OCI-LY1 (cell line): ENCODE measurements around the gene ARHGAP18.

ENCODE experiments used
- CTCF ChIP-seq: fragments of 200-600 bp; sonication (generic), shearing (Covaris generic); IDR thresholded peaks from 2 replicates; pipeline ENCODE4 v1.5.1; 2017; ENCODE audit warnings: mild to moderate bottlenecking, antibody characterized with exemption, low read length, moderate library complexity, mixed read lengths
- EZH2 ChIP-seq: fragments of 200-600 bp; sonication (generic), shearing (Covaris generic); IDR thresholded peaks from 2 replicates; pipeline ENCODE4 v1.8.0; 2017; ENCODE audit warnings: borderline replicate concordance, mixed run types, mild to moderate bottlenecking, antibody characterized with exemption, low read length, moderate library complexity, mixed read lengths

- TF ChIP-seq CTCF (no peak), EZH2 (no peak)
These were observed 7.3 kb upstream of the ARHGAP18 start for GRCh38 chr6:129717277-129717676.
